ENCODE results near the gene SFTPA1. TPM values are rescaled to one million over a fixed set of nuclear protein-coding genes. Genes with fewer than 3 reads are reported as not detected.
"Not testable (repeated sequence)": the region's sequence is repeated elsewhere in the genome, so short reads cannot be mapped to it uniquely, and the experiment has no call there.

SFTPA1 gene
- total RNA-seq, 6 donors from 2014 or later = 5,575 to 14,730 (median 10,328) TPM

DNA sequence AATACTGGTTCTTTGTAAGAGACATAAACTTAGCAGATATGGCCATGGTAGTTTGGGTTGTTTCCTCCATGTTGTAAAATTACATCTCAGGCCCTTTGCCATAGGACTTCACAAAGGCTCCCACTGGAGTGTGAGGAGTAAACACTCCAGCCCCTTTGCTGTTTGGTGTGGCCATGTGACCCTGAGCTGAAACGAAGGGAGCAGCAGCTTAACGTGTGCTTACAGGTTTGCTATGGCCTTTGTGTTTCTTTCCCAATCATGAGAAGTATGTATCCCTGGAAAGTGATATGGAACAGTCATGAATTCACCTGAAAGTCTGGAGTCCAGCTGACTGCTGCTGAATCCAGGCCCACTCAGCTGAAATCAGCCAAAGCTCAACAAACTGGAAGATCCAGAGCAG is 23.8 kb upstream of the SFTPA1 start:
- Histone ChIP-seq H3K4me3 (no peak overlapping the region), H3K27me3 (no peaks in the 10 kb centered on the region), H3K9me3 (no peaks in the 10 kb centered on the region), H3K27ac (peak overlapping the region in 2 of 4 donors; percentile 16 to 43), H3K36me3 (no peaks in the 10 kb centered on the region), H3K4me1 (peaks cover 0 to 14% (median 0%) of the 10 kb centered on the region in 4 donors)
- WGBS, 2 donors = 55 to 63% methylated on average over 2 of the region's 2 CpGs
- peak in 1 of 2 donors; percentile 41 for ATAC-seq (ENCODE audit: low FRiP score in 2 of 2)
- DNase-seq = peak in 1 of 2 donors; percentile 43
- TF ChIP-seq POLR2AphosphoS5 (IDR thresholded peaks at IDR 0.05) (no peak), EP300 (IDR thresholded peaks at IDR 0.05) (no peak)

DNA sequence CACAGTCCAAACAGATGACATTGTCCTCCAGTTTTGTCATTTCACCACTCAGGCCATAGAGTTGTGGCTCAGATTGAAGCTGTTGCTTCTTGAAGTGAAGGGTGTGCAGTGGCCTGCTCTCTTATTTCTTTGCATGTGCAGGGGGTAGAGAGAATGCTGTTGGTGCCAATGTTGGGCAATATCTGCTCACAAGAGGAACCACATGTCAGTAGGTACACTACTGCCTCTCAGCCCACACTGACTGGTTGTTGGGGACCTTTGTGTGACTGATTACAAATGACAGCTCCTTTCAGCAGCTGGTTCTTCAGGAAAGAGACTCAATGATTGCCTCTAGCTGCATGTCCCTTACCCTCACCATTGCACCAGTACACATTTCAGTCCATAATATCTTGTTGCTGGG is 21.9 kb upstream of the SFTPA1 start:
- Histone ChIP-seq H3K36me3 (no peaks in the 10 kb centered on the region), H3K4me1 (peaks cover 0 to 14% (median 0%) of the 10 kb centered on the region in 4 donors), H3K9me3 (no peaks in the 10 kb centered on the region), H3K27me3 (no peaks in the 10 kb centered on the region), H3K4me3 (no peak overlapping the region), H3K27ac (peak overlapping the region in 1 of 4 donors; percentile 60)
- DNase-seq = peak in 1 of 2 donors; percentile 77
- ATAC-seq (ENCODE audit: low FRiP score in 2 of 2) = peak; percentile 49 to 71
- TF ChIP-seq POLR2A (IDR thresholded peaks at IDR 0.05) = peak in 1 of 4 donors; percentile 15
- TF ChIP-seq POLR2AphosphoS5 (IDR thresholded peaks at IDR 0.05) = peak in 1 of 2 donors; percentile 25
- TF ChIP-seq EP300 (IDR thresholded peaks at IDR 0.05) = no peak

DNA sequence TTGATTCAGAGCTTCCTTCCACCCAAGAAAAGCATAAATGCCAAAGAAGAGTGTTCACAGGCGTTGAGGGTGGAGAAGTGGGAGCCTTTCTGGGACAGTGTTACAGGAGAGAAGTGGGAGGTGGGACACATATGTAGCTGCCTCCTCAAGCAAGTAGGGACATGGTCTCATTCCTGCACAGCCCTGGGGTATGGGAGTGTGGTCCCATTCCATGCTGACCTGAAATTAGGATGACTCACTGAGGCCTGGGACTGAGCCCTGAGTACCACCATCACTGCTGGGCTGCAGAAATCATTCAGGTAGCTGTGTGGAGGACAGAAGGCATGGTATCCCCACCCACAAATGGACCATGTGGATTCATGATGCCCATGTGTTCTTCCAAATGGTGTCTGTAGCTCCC is 17.4 kb upstream of the SFTPA1 start:
- H3K9me3 ChIP-seq = peaks cover 0 to 13% (median 6%) of the 10 kb centered on the region in 4 donors
- TF ChIP-seq, protein P1, sequence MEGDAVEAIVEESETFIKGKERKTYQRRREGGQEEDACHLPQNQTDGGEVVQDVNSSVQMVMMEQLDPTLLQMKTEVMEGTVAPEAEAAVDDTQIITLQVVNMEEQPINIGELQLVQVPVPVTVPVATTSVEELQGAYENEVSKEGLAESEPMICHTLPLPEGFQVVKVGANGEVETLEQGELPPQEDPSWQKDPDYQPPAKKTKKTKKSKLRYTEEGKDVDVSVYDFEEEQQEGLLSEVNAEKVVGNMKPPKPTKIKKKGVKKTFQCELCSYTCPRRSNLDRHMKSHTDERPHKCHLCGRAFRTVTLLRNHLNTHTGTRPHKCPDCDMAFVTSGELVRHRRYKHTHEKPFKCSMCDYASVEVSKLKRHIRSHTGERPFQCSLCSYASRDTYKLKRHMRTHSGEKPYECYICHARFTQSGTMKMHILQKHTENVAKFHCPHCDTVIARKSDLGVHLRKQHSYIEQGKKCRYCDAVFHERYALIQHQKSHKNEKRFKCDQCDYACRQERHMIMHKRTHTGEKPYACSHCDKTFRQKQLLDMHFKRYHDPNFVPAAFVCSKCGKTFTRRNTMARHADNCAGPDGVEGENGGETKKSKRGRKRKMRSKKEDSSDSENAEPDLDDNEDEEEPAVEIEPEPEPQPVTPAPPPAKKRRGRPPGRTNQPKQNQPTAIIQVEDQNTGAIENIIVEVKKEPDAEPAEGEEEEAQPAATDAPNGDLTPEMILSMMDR (IDR thresholded peaks at IDR 0.05) = no peak
- TF ChIP-seq POLR2AphosphoS5 (IDR thresholded peaks at IDR 0.05) (no peak), EP300 (IDR thresholded peaks at IDR 0.05) (no peak), POLR2A (IDR thresholded peaks at IDR 0.05) (no peak)
- H3K4me3 ChIP-seq = no peak overlapping the region
- WGBS, 2 donors = 75 to 79% methylated on average over 1 of the region's 1 CpG
- H3K36me3 ChIP-seq = no peaks in the 10 kb centered on the region
- DNase-seq (no peak), ATAC-seq (ENCODE audit: low FRiP score in 2 of 2) (peak; percentile 6 to 51)
- no peaks in the 10 kb centered on the region for H3K4me1 ChIP-seq
- H3K27ac ChIP-seq = no peak overlapping the region
- H3K27me3 ChIP-seq = no peaks in the 10 kb centered on the region

DNA sequence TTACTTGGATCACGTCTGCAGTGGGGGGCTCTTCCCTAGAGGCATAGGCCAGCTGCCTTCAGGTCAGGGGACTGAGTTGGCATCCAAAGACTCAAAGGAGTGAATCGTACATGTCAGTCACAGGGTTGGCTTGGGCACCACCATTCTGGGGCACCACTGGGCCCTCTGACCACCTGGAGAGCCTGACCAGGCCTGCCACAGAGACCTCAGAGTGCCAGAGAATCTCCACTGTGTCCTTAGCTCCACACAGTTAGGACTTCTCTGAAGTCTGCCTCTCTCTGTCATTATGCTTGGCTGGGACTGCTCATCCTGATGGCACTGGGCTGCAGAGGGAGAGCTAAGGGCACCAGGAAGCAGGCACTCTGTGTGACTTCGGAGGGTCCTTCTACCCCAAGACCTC is 16.2 kb upstream of the SFTPA1 start:
- H3K36me3 ChIP-seq, H3K4me1 ChIP-seq, H3K4me3 ChIP-seq, DNase-seq, H3K27me3 ChIP-seq, H3K27ac ChIP-seq: not testable (repeated sequence)
- peak in 1 of 2 donors; percentile 69 for ATAC-seq (ENCODE audit: low FRiP score in 2 of 2)
- 71 to 98% methylated on average over 2 to 3 of the region's 3 CpGs for WGBS, 2 donors
- peaks cover 0 to 16% (median 6%) of the 10 kb centered on the region in 4 donors for H3K9me3 ChIP-seq

DNA sequence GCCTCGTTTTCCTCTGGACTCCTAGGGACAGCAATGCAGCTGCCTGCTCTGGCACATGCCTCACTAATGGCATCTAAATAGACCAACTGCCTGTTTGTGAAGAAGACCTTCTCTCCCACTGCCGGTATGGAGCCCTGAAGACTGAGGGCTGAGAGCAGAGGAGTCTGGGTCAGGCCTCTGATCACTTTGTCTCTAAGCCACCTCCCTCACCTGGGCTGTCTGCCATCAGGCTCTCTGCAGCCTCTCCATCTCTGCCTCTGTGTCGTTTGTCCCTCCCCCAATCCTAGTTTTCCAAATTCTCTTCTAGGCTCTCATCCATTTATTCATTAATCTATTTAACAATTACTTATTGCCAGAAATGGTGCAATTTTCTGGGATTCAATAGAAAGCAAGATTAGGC is 15.2 kb upstream of the SFTPA1 start:
- Histone ChIP-seq H3K27ac (no peak overlapping the region), H3K27me3 (no peaks in the 10 kb centered on the region), H3K4me3 (no peak overlapping the region), H3K9me3 (peaks cover 0 to 16% (median 6%) of the 10 kb centered on the region in 4 donors), H3K4me1 (no peaks in the 10 kb centered on the region), H3K36me3 (no peaks in the 10 kb centered on the region)
- no peak for DNase-seq
- WGBS, 2 donors = 21 to 46% methylated on average over 3 of the region's 3 CpGs
- no peak for ATAC-seq (ENCODE audit: low FRiP score in 2 of 2)
- no peak for TF ChIP-seq POLR2A (IDR thresholded peaks at IDR 0.05)
- no peak for TF ChIP-seq EP300 (IDR thresholded peaks at IDR 0.05)
- no peak for TF ChIP-seq POLR2AphosphoS5 (IDR thresholded peaks at IDR 0.05)

DNA sequence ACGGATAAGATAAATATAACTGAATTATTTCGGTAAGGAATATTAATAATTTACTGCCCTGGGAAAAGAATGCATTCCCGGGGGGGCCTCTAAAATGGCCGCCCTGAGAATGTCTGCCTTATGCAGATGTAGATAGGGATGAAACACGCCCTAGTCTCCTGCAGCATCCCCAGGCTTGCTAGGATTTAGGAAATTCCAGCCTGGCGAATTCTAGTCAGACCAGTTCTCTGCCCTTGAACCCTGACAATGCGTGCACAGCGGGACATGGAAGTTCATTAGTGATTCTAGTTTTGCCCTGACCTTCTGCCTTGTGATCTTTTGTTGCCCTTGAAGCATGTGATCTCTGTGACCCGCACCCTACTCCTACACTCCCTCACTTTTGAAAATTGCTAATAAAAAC is 11.1 kb upstream of the SFTPA1 start:
- not testable (repeated sequence) for H3K4me1 ChIP-seq; H3K36me3 ChIP-seq; H3K27ac ChIP-seq; ATAC-seq (ENCODE audit: low FRiP score in 2 of 2); H3K4me3 ChIP-seq; H3K27me3 ChIP-seq; DNase-seq
- peaks cover 0 to 16% (median 6%) of the 10 kb centered on the region in 4 donors for H3K9me3 ChIP-seq
- WGBS, 2 donors = 94% methylated on average over 8 to 9 of the region's 9 CpGs

DNA sequence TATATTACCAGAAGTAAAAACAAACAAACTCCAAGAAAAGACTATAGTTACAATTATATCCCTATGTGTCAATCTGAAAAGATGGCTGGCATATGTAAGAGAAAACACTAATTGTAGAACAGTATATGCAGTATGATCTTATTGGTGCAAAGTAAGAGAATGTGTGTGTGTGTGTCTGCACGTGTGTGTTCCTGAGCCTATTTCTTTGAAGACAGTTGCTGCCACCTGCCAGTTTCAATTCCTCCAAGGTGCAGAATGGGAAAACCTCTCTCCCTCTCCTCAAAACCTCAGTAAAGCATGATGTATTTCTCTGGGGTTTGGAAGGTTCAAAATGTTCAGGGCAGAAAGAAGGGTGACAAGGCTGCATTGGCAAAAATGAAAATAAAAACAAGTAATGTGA is 8.8 kb upstream of the SFTPA1 start:
- Histone ChIP-seq H3K36me3 (no peaks in the 10 kb centered on the region), H3K27ac (no peak overlapping the region), H3K27me3 (no peaks in the 10 kb centered on the region), H3K4me3 (no peak overlapping the region), H3K4me1 (peaks cover 0 to 12% (median 5%) of the 10 kb centered on the region in 4 donors), H3K9me3 (peaks cover 0 to 16% (median 6%) of the 10 kb centered on the region in 4 donors)
- TF ChIP-seq POLR2AphosphoS5 (IDR thresholded peaks at IDR 0.05) (no peak), EP300 (IDR thresholded peaks at IDR 0.05) (no peak)
- TF ChIP-seq, protein P1 (IDR thresholded peaks at IDR 0.05) = no peak
- no peak for DNase-seq
- no peak for ATAC-seq (ENCODE audit: low FRiP score in 2 of 2)
- whole genome bisulfite sequencing, 2 donors = 32 to 45% methylated on average over 1 of the region's 1 CpG
